Measurements from ENCODE around the gene ST3GAL5.
"Not testable (repeated sequence)": the region's sequence is repeated elsewhere in the genome, so short reads cannot be mapped to it uniquely, and the experiment has no call there.

Gene ST3GAL5

GRCh38 chr2:85834466-85834865 is 54.3 kb downstream of the ST3GAL5 start:
- DNase-seq (ENCODE audit: low read depth) = no peak

- no peak for DNase-seq (ENCODE audit: low read depth)
Observed at GRCh38 chr2:85831735-85832134, 57.1 kb downstream of the ST3GAL5 start.

- no peak for DNase-seq (ENCODE audit: low read depth)
Observed at GRCh38 chr2:85830645-85831044, 58.1 kb downstream of the ST3GAL5 start.

GRCh38 chr2:85829394-85829793 is 59.4 kb downstream of the ST3GAL5 start:
- not testable (repeated sequence) for DNase-seq (ENCODE audit: low read depth)

- DNase-seq (ENCODE audit: low read depth) = no peak
Observed at GRCh38 chr2:85828725-85829124, 60.1 kb downstream of the ST3GAL5 start.

- DNase-seq (ENCODE audit: low read depth) = no peak
Observed at GRCh38 chr2:85827879-85828569, 60.8 kb downstream of the ST3GAL5 start.

- peak; percentile 42 for DNase-seq (ENCODE audit: low read depth)
Observed at GRCh38 chr2:85826990-85827878, 61.6 kb downstream of the ST3GAL5 start.

GRCh38 chr2:85823951-85824350 is 64.8 kb downstream of the ST3GAL5 start:
- no peak for DNase-seq (ENCODE audit: low read depth)

- no peak for DNase-seq (ENCODE audit: low read depth)
Observed at GRCh38 chr2:85822766-85823165, 66.0 kb downstream of the ST3GAL5 start.

GRCh38 chr2:85819811-85820510 is 68.8 kb downstream of the ST3GAL5 start:
- DNase-seq (ENCODE audit: low read depth) = no peak

- no peak for DNase-seq (ENCODE audit: low read depth)
Observed at GRCh38 chr2:85814802-85815550, 73.8 kb downstream of the ST3GAL5 start.

GRCh38 chr2:85813982-85814801 is 74.6 kb downstream of the ST3GAL5 start:
- DNase-seq (ENCODE audit: low read depth) = peak; percentile 80

- DNase-seq (ENCODE audit: low read depth) = no peak
Observed at GRCh38 chr2:85813211-85813981, 75.4 kb downstream of the ST3GAL5 start.

- no peak for DNase-seq (ENCODE audit: low read depth)
Observed at GRCh38 chr2:85812094-85812735, 76.6 kb downstream of the ST3GAL5 start.

- DNase-seq (ENCODE audit: low read depth) = no peak
Observed at GRCh38 chr2:85811180-85812093, 77.4 kb downstream of the ST3GAL5 start.

- DNase-seq (ENCODE audit: low read depth) = no peak
Observed at GRCh38 chr2:85810371-85811179, 78.2 kb downstream of the ST3GAL5 start.

- no peak for DNase-seq (ENCODE audit: low read depth)
Observed at GRCh38 chr2:85807756-85808155, 81.0 kb downstream of the ST3GAL5 start.
